PC-9 (cell line): ENCODE data around the gene PTGDS.

ENCODE experiments used
- EZH2 ChIP-seq: fragments of 200-600 bp; sonication (generic); IDR thresholded peaks from 2 replicates; pipeline ENCODE4 v1.8.0; 2017; ENCODE audit warnings: antibody characterized with exemption, low read depth
- TF ChIP-seq, protein P1 (sequence below): fragments of 200-600 bp; sonication (generic); conservative IDR thresholded peaks from 2 replicates; pipeline ENCODE4 v1.6.1; 2017; ENCODE audit warnings: mixed run types, antibody characterized with exemption, mild to moderate bottlenecking, moderate library complexity

DNA sequence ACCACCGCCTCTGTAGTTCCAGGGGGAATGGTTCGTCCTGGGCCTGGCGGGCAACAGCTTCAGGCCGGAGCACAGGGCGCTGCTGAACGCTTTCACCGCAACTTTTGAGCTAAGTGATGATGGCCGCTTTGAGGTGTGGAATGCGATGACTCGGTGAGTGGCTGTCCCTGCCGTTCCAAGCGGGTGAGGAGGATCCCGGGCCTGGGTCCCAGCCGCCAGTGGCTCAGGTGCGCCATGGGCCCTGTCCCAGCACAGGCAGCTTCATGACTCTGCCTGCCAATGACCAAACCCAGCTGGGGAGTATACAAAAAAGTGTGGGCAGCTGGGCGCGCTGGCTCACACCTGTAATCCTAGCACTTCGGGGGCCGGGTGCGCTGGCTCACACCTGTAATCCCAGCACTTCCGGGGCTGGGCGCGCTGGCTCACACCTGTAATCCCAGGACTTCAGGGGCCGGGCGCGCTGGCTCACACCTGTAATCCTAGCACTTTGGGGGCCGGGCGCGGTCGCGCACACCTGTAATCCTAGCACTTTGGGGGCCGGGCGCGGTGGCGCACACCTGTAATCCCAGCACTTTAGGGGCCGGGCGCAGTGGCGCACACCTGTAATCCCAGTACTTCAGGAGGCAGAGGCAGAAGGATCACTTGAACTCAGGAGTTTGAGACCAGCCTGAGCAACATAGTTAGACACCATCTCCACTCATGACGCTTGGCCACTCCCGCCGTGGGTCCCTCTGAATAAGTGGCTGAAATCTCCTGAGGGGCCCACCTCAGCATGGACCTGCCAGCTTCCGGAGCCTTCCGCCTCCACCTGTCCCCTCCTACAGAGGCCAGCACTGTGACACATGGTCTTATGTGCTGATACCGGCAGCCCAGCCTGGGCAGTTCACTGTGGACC lies 24.2 kb upstream of the PTGDS start:
- TF ChIP-seq, protein P1, sequence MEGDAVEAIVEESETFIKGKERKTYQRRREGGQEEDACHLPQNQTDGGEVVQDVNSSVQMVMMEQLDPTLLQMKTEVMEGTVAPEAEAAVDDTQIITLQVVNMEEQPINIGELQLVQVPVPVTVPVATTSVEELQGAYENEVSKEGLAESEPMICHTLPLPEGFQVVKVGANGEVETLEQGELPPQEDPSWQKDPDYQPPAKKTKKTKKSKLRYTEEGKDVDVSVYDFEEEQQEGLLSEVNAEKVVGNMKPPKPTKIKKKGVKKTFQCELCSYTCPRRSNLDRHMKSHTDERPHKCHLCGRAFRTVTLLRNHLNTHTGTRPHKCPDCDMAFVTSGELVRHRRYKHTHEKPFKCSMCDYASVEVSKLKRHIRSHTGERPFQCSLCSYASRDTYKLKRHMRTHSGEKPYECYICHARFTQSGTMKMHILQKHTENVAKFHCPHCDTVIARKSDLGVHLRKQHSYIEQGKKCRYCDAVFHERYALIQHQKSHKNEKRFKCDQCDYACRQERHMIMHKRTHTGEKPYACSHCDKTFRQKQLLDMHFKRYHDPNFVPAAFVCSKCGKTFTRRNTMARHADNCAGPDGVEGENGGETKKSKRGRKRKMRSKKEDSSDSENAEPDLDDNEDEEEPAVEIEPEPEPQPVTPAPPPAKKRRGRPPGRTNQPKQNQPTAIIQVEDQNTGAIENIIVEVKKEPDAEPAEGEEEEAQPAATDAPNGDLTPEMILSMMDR = no peak
- no peak for TF ChIP-seq EZH2
